ENCODE results near the gene ASIC4. TPM values are rescaled to one million over a fixed set of nuclear protein-coding genes. Genes with fewer than 3 reads are reported as not detected.

Gene ASIC4
- total RNA-seq, 1 experiment from 2014 or later, result 0.17 TPM

- in situ Hi-C loops (cut with HindIII; ENCODE audit: low pct_unique_long_range_greater_than_20kb, low sequenced_read_pairs), result no loop called here
- peak; percentile 14 for DNase-seq (ENCODE audit: low read depth)
These were observed 18.7 kb upstream of the ASIC4 start for GRCh38 chr2:219495531-219496122.

GRCh38 chr2:219496247-219496824, 17.9 kb upstream of the ASIC4 start:
- in situ Hi-C loops (cut with HindIII; ENCODE audit: low pct_unique_long_range_greater_than_20kb, low sequenced_read_pairs), result no loop called here
- DNase-seq (ENCODE audit: low read depth), result no peak

DNA sequence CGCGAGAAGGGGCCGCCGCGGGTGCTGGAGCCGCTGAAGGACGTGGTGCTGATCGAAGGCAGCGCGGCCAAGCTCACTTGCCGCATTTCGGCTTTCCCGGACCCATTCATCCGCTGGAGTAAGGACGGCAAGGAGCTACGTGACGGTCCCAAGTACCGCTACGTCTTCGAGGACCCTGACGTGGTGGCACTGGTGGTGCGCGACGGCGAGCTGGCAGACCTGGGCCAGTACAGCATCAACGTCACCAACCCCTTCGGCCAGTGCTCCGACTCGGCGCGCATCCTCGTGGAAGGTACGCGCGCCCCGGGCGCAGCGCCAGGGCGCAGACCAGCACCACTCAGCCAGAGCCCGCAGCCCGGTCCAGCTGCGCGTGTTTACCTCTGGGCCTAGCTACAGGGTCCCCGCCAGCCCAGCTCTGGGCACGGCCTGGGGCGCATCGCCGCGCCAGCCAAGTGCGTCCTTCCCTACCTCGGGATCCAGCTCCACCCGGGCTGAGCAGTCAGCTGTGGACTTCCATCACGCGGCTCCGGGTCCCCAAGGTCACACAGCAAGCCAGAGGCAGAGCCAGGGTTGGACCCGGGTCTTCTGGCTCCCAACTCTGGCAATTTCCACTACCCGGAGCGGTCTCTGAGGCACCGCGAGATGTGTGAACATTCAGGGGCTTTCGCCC, 17.3 kb upstream of the ASIC4 start:
- no peak for DNase-seq (ENCODE audit: low read depth)
- in situ Hi-C loops (cut with HindIII; ENCODE audit: low pct_unique_long_range_greater_than_20kb, low sequenced_read_pairs), result no loop called here

GRCh38 chr2:219497495-219498279, 16.6 kb upstream of the ASIC4 start:
- in situ Hi-C loops (cut with HindIII; ENCODE audit: low pct_unique_long_range_greater_than_20kb, low sequenced_read_pairs), result no loop called here
- peak; percentile 80 for DNase-seq (ENCODE audit: low read depth)

GRCh38 chr2:219498280-219499057, 15.8 kb upstream of the ASIC4 start, which contains the start of gene GMPPA:
GMPPA (plus strand) TSS chr2:219498891; CDS start chr2:219499976, 1,085 bp downstream.
- in situ Hi-C loops (cut with HindIII; ENCODE audit: low pct_unique_long_range_greater_than_20kb, low sequenced_read_pairs), result no loop called here
- DNase-seq (ENCODE audit: low read depth), result peak; percentile 99

DNA sequence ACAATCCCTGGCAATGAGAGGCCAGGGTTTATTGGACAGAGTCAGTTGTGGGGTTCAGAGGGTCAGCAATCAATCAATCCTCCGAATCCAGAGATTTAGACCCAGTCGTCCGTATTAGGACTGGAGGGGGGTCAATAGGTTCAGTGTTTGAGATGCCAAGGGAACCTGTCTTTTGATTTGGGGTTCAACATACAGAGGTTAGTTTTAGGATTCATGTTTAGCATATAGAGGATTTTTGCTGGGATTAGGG, 15.3 kb upstream of the ASIC4 start:
- DNase-seq (ENCODE audit: low read depth), result no peak
- in situ Hi-C loops (cut with HindIII; ENCODE audit: low pct_unique_long_range_greater_than_20kb, low sequenced_read_pairs), result no loop called here

GRCh38 chr2:219499555-219499954, 14.7 kb upstream of the ASIC4 start:
- in situ Hi-C loops (cut with HindIII; ENCODE audit: low pct_unique_long_range_greater_than_20kb, low sequenced_read_pairs), result no loop called here

DNA sequence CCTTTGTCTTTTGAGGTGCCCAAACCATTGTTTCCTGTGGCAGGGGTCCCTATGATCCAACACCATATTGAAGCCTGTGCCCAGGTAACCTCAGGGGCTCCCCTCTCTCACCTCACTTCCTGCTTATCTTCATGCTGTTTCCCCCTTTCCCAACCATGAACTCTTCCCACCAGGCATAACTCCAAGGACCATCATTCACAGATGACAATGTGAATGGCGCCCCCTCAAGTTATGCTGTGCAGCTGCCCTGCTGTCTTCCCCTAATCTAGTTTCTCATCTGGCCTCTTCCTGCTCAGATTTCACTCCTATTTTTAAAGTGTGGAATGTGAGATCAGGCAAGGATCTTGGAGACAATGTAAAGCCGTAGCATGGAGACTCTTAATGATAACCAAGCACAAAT, 14.1 kb upstream of the ASIC4 start:
- in situ Hi-C loops (cut with HindIII; ENCODE audit: low pct_unique_long_range_greater_than_20kb, low sequenced_read_pairs), result no loop called here
- no peak for DNase-seq (ENCODE audit: low read depth)

More at GRCh38 chr2:219499555-219499954, 14.7 kb upstream of the ASIC4 start:
- DNase-seq (ENCODE audit: low read depth), result no peak

DNA sequence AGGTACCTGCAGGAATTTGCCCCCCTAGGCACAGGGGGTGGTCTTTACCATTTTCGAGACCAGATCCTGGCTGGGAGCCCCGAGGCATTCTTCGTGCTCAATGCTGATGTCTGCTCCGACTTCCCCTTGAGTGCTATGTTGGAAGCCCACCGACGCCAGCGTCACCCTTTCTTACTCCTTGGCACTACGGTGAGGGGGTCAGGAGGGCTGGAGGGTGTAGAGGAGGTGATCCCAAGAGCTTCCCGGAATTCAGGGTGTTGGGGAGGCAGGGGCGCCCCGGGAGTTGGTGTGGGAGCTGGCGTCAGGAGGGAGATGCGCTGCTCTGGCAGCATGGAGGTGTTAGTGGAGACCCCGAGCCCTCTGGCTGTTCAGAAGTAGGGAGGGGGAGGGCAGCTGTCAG, 12.4 kb upstream of the ASIC4 start:
- in situ Hi-C loops (cut with HindIII; ENCODE audit: low pct_unique_long_range_greater_than_20kb, low sequenced_read_pairs), result no loop called here
- no peak for DNase-seq (ENCODE audit: low read depth)

DNA sequence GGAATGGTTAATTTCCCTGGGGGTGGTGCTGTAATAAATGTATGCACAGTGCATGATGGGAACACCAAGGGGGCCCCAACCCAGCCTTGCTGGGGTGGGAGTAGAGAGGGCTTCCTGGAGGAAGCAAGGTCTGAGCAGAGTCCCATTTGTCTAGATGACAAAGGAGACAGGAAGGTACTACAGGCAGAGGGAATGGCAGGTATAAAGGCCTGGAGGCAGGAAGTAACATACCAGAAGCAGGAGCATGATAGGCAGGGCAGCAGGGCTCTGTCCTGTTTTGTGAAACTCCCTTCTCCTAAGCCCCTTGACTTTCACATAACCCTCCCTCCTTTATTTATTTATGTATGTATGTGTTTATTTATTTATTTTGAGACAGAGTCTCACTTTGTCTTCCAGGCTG, 11.7 kb upstream of the ASIC4 start:
- DNase-seq (ENCODE audit: low read depth), result no peak
- in situ Hi-C loops (cut with HindIII; ENCODE audit: low pct_unique_long_range_greater_than_20kb, low sequenced_read_pairs), result no loop called here

DNA sequence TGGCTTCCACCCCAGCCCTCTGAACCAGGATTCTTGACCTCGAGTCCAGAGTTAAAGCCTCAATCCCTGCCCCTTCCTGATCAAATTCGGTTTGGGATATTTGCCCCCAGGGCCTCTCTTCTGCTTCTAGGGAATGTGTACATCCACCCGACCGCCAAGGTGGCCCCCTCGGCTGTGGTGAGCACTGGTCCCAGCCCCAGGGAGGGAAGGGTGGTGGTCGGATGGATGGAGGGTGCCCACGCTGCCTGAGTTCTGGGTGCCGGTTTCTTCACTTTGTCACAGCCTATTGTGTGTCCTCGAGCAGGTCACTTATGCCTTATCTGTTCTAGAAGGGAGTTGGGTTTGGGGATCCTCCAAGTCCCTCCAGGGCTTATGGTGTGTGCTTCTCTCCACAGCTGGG, 8.7 kb upstream of the ASIC4 start:
- no peak for DNase-seq (ENCODE audit: low read depth)
- in situ Hi-C loops (cut with HindIII; ENCODE audit: low pct_unique_long_range_greater_than_20kb, low sequenced_read_pairs), result no loop called here

- in situ Hi-C loops (cut with HindIII; ENCODE audit: low pct_unique_long_range_greater_than_20kb, low sequenced_read_pairs), result no loop called here
- DNase-seq (ENCODE audit: low read depth), result no peak
These were observed 8.0 kb upstream of the ASIC4 start for GRCh38 chr2:219506153-219506801.

DNA sequence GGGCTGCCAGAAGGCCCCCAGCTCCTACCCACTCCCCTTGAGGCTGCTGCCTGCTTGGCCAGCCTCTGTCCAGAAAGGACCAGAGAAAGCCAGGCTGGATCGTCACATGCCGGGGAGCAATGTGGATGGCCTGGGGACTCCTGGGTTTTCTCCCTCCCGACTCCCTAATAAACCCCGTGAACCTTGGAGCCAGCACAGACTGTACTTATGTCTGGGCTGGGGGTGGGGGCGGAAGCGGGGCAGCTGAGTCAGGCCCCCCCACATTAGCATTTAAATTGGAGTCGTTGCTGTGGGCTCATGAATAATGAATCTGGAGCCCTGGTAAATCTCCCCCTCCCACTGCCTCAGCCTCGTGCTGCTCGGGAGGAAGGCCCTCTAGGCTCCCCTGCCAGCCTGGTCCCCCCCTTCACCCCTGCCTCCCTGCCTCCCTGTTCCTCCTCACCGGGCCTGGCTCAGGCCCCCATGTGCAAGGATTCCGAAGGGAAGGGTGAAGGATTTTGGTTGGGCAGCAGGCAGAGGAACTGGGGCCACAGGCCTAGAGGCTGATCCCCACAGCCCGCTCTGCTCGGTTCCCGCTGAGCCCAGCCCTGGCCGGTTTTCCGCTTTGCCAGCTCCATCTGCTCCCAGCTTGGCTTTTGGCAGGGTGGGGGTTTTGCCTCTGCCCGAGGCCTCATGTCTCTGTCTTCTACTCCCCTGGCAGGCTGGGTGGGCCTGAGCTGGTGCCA, 7.3 kb upstream of the ASIC4 start:
- in situ Hi-C loops (cut with HindIII; ENCODE audit: low pct_unique_long_range_greater_than_20kb, low sequenced_read_pairs), result no loop called here
- no peak for DNase-seq (ENCODE audit: low read depth)

GRCh38 chr2:219507581-219508443, 6.5 kb upstream of the ASIC4 start:
- no peak for DNase-seq (ENCODE audit: low read depth)
- in situ Hi-C loops (cut with HindIII; ENCODE audit: low pct_unique_long_range_greater_than_20kb, low sequenced_read_pairs), result no loop called here

GRCh38 chr2:219508444-219508734, 5.9 kb upstream of the ASIC4 start:
- DNase-seq (ENCODE audit: low read depth), result no peak
- in situ Hi-C loops (cut with HindIII; ENCODE audit: low pct_unique_long_range_greater_than_20kb, low sequenced_read_pairs), result no loop called here

- in situ Hi-C loops (cut with HindIII; ENCODE audit: low pct_unique_long_range_greater_than_20kb, low sequenced_read_pairs), result no loop called here
- DNase-seq (ENCODE audit: low read depth), result no peak
These were observed 5.1 kb upstream of the ASIC4 start for GRCh38 chr2:219508971-219509779.

All from Caki2 (cell line).